ENCODE results near the gene BRMS1L. TPM values are rescaled to one million over a fixed set of nuclear protein-coding genes. Genes with fewer than 3 reads are reported as not detected.
A peak's percentile ranks its signal among the peaks of the same experiment; 100 is the strongest.

Gene BRMS1L
- total RNA-seq, 2 experiments from 2014 or later: 6.1 to 9.2 TPM

GRCh38 chr14:35809597-35809996 lies 16.5 kb upstream of the BRMS1L start:
- ATAC-seq (ENCODE audit: poor library complexity) (no peak), DNase-seq (no peak)
- peaks cover 42% of the 10 kb centered on the region for H3K4me1 Mint-ChIP-seq (ENCODE audit: low read depth)
- no peaks in the 10 kb centered on the region for H3K27me3 ChIP-seq (ENCODE audit: control insufficient read depth in 1 of 2, insufficient read depth in 2 of 2, low read length in 2 of 2)
- H3K36me3 ChIP-seq (ENCODE audit: insufficient read depth, low read length): peaks cover 2% of the 10 kb centered on the region
- CTCF ChIA-PET: interaction anchor here (1.1 to 1.3 kb wide), 3 partner anchors 12 to 200 kb away, joined by 3 to 7 read pairs (median 6); partner anchors contain the start of gene BRMS1L
- peak overlapping the region; percentile 85 for H3K4me3 ChIP-seq (ENCODE audit: low read length)
- H3K9me3 Mint-ChIP-seq: no peaks in the 10 kb centered on the region
- POLR2A ChIA-PET: interaction anchor here (1.0 to 4.0 kb wide), 3 partner anchors 8 to 511 kb away, joined by 4 to 42 read pairs (median 4); partner anchors contain the start of genes BRMS1L and MBIP
- H3K4me1 ChIP-seq (ENCODE audit: insufficient read depth, low read length): peaks cover 12% of the 10 kb centered on the region
- H3K27ac ChIP-seq (ENCODE audit: low read depth in 1 of 2, low read length in 2 of 2): peak overlapping the region; percentile 75 to 88
- no peaks in the 10 kb centered on the region for H3K27me3 Mint-ChIP-seq
- H3K36me3 Mint-ChIP-seq (ENCODE audit: low read depth): peaks cover 11% of the 10 kb centered on the region
- peak overlapping the region; percentile 99 for H3K4me3 Mint-ChIP-seq
- H3K27ac Mint-ChIP-seq: peak overlapping the region; percentile 88
- intact Hi-C loops (cut with DNase I, micrococcal nuclease): loop anchor here (1.0 to 10.0 kb wide), 6 partner anchors 17 to 1275 kb away; partner anchors contain the start of genes BRMS1L (in 1 of the 2), EAPP (in 1 of the 2), NFKBIA (in 1 of the 2) and PPP2R3C (in 1 of the 2)
- TF ChIP-seq, protein P1, sequence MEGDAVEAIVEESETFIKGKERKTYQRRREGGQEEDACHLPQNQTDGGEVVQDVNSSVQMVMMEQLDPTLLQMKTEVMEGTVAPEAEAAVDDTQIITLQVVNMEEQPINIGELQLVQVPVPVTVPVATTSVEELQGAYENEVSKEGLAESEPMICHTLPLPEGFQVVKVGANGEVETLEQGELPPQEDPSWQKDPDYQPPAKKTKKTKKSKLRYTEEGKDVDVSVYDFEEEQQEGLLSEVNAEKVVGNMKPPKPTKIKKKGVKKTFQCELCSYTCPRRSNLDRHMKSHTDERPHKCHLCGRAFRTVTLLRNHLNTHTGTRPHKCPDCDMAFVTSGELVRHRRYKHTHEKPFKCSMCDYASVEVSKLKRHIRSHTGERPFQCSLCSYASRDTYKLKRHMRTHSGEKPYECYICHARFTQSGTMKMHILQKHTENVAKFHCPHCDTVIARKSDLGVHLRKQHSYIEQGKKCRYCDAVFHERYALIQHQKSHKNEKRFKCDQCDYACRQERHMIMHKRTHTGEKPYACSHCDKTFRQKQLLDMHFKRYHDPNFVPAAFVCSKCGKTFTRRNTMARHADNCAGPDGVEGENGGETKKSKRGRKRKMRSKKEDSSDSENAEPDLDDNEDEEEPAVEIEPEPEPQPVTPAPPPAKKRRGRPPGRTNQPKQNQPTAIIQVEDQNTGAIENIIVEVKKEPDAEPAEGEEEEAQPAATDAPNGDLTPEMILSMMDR (IDR thresholded peaks at IDR 0.05): no peak
- H3K9me3 ChIP-seq (ENCODE audit: control insufficient read depth in 1 of 2, insufficient read depth in 1 of 2, low read length in 2 of 2): no peaks in the 10 kb centered on the region

GRCh38 chr14:35810963-35811362 lies 15.2 kb upstream of the BRMS1L start:
- H3K4me1 ChIP-seq (ENCODE audit: insufficient read depth, low read length): peaks cover 12% of the 10 kb centered on the region
- TF ChIP-seq, protein P1 (IDR thresholded peaks at IDR 0.05): no peak
- no peaks in the 10 kb centered on the region for H3K9me3 ChIP-seq (ENCODE audit: control insufficient read depth in 1 of 2, insufficient read depth in 1 of 2, low read length in 2 of 2)
- Mint-ChIP-seq H3K9me3 (no peaks in the 10 kb centered on the region), H3K27me3 (no peaks in the 10 kb centered on the region), H3K4me1 (ENCODE audit: low read depth) (peaks cover 34% of the 10 kb centered on the region), H3K27ac (peak overlapping the region; percentile 88), H3K36me3 (ENCODE audit: low read depth) (peaks cover 11% of the 10 kb centered on the region), H3K4me3 (no peak overlapping the region)
- ChIA-PET CTCF (no interaction called here), POLR2A (no interaction called here)
- intact Hi-C loops (cut with DNase I, micrococcal nuclease): loop anchor here in 1 of 2 experiments (10.0 kb wide), 2 partner anchors 276 to 386 kb away; partner anchors contain the start of gene INSM2
- no peak overlapping the region for H3K4me3 ChIP-seq (ENCODE audit: low read length)
- ATAC-seq (ENCODE audit: poor library complexity): no peak
- no peaks in the 10 kb centered on the region for H3K36me3 ChIP-seq (ENCODE audit: insufficient read depth, low read length)
- no peaks in the 10 kb centered on the region for H3K27me3 ChIP-seq (ENCODE audit: control insufficient read depth in 1 of 2, insufficient read depth in 2 of 2, low read length in 2 of 2)
- DNase-seq: no peak
- H3K27ac ChIP-seq (ENCODE audit: low read depth in 1 of 2, low read length in 2 of 2): no peak overlapping the region

- ATAC-seq (ENCODE audit: poor library complexity) (peak; percentile 91), DNase-seq (peak; percentile 63 to 90 (median 76))
- no peaks in the 10 kb centered on the region for H3K9me3 ChIP-seq (ENCODE audit: control insufficient read depth in 1 of 2, insufficient read depth in 1 of 2, low read length in 2 of 2)
- ChIA-PET CTCF (interaction anchor here (1.0 to 1.9 kb wide), 3 partner anchors 12 to 127 kb away, joined by 4 to 5 read pairs (median 4); partner anchors contain the start of gene BRMS1L), POLR2A (interaction anchor here (0.6 to 1.2 kb wide), 2 partner anchors 8 to 11 kb away, joined by 4 read pairs; partner anchors contain the start of gene BRMS1L)
- no peak overlapping the region for H3K27ac ChIP-seq (ENCODE audit: low read depth in 1 of 2, low read length in 2 of 2)
- no peaks in the 10 kb centered on the region for H3K9me3 Mint-ChIP-seq
- peaks cover 2% of the 10 kb centered on the region for H3K4me1 Mint-ChIP-seq (ENCODE audit: low read depth)
- H3K36me3 Mint-ChIP-seq (ENCODE audit: low read depth): no peaks in the 10 kb centered on the region
- intact Hi-C loops (cut with DNase I, micrococcal nuclease): loop anchor here in 1 of 2 experiments (10.0 kb wide), 2 partner anchors 280 to 390 kb away; partner anchors contain the start of gene INSM2
- H3K4me1 ChIP-seq (ENCODE audit: insufficient read depth, low read length): no peaks in the 10 kb centered on the region
- TF ChIP-seq, protein P1 (IDR thresholded peaks at IDR 0.05): peak; percentile 76
- H3K4me3 ChIP-seq (ENCODE audit: low read length): no peak overlapping the region
- H3K36me3 ChIP-seq (ENCODE audit: insufficient read depth, low read length): no peaks in the 10 kb centered on the region
- no peak overlapping the region for H3K4me3 Mint-ChIP-seq
- no peaks in the 10 kb centered on the region for H3K27me3 ChIP-seq (ENCODE audit: control insufficient read depth in 1 of 2, insufficient read depth in 2 of 2, low read length in 2 of 2)
- H3K27ac Mint-ChIP-seq: no peak overlapping the region
- H3K27me3 Mint-ChIP-seq: no peaks in the 10 kb centered on the region
These were observed 11.7 kb upstream of the BRMS1L start for GRCh38 chr14:35814371-35815005.
